HEK293T (cell line): ENCODE results near the gene CYS1.
A peak's percentile ranks its signal among the peaks of the same experiment; 100 is the strongest.

ENCODE experiments used
- CTCF ChIA-PET: fragments of 350-600 bp; formaldehyde crosslinking; extraction: SDS; loops from one replicate; lab custom pipeline; 2021; ENCODE audit warnings: antibody characterized with exemption, inconsistent platforms; lab: Yijun Ruan, JAX
- POLR2A ChIA-PET: fragments of 350-600 bp; formaldehyde crosslinking; extraction: SDS; loops from one replicate; lab custom pipeline; 2020; ENCODE audit warnings: antibody characterized with exemption, inconsistent platforms; lab: Yijun Ruan, JAX
- DNase-seq: peaks from one replicate; pipeline ENCODE4 v3.0.0; 2012; ENCODE audit warnings: mixed read lengths; ENCODE audit errors: extremely low spot score
- ARNT ChIP-seq: fragments of 450-650 bp; IDR thresholded peaks from 2 replicates; pipeline ENCODE4 v1.6.1; 2017; ENCODE audit warnings: mild to moderate bottlenecking
- BHLHE40 ChIP-seq: fragments of 450-650 bp; IDR thresholded peaks from 2 replicates; pipeline ENCODE4 v1.6.1; 2016; ENCODE audit warnings: mild to moderate bottlenecking, moderate library complexity, borderline replicate concordance
- CTBP1 ChIP-seq: fragments of 450-650 bp; IDR thresholded peaks from 2 replicates; pipeline ENCODE4 v1.6.1; 2016; ENCODE audit warnings: borderline replicate concordance
- ELF4 ChIP-seq: fragments of 450-650 bp; IDR thresholded peaks from 2 replicates; pipeline ENCODE4 v1.6.1; 2017; ENCODE audit warnings: antibody characterized with exemption
- FOXA1 ChIP-seq: fragments of 450-650 bp; IDR thresholded peaks from 2 replicates; pipeline ENCODE4 v1.6.1; 2016; ENCODE audit warnings: mild to moderate bottlenecking
- FOXK2 ChIP-seq: fragments of 450-650 bp; IDR thresholded peaks from 2 replicates; pipeline ENCODE4 v1.6.1; 2016; ENCODE audit warnings: mild to moderate bottlenecking
- FOXM1 ChIP-seq: fragments of 450-650 bp; IDR thresholded peaks from 2 replicates; pipeline ENCODE4 v1.6.1; 2017; ENCODE audit warnings: mild to moderate bottlenecking, borderline replicate concordance
- HDGF ChIP-seq: fragments of 450-650 bp; IDR thresholded peaks from 2 replicates; pipeline ENCODE4 v1.6.1; 2017; ENCODE audit warnings: antibody characterized with exemption, borderline replicate concordance
- L3MBTL2 ChIP-seq: fragments of 450-650 bp; conservative IDR thresholded peaks from 2 replicates; pipeline ENCODE4 v1.6.1; 2016; ENCODE audit warnings: mild to moderate bottlenecking
- LEF1 ChIP-seq: fragments of 450-650 bp; IDR thresholded peaks from 2 replicates; pipeline ENCODE4 v1.6.1; 2017; ENCODE audit warnings: mild to moderate bottlenecking, borderline replicate concordance
- NFRKB ChIP-seq: fragments of 450-650 bp; IDR thresholded peaks from 2 replicates; pipeline ENCODE4 v1.6.1; 2016; ENCODE audit warnings: mild to moderate bottlenecking, moderate library complexity
- PKNOX1 ChIP-seq: fragments of 450-650 bp; IDR thresholded peaks from 2 replicates; pipeline ENCODE4 v1.6.1; 2016
- SP1 ChIP-seq: fragments of 450-650 bp; IDR thresholded peaks from 2 replicates; pipeline ENCODE4 v1.6.1; 2017
- SUZ12 ChIP-seq: fragments of 450-650 bp; IDR thresholded peaks from 2 replicates; pipeline ENCODE4 v1.6.1; 2016; ENCODE audit warnings: mild to moderate bottlenecking
- TARDBP ChIP-seq: fragments of 450-650 bp; IDR thresholded peaks from 2 replicates; pipeline ENCODE4 v1.6.1; 2016
- ZNF384 ChIP-seq: fragments of 450-650 bp; IDR thresholded peaks from 2 replicates; pipeline ENCODE4 v1.6.1; 2016

CYS1 gene

GRCh38 chr2:10079870-10080535, at the start of gene CYS1:
Gene CYS1, minus strand, starts transcription at chr2:10080411. Its CDS starts 188 bp downstream, at chr2:10080223.
- peak; percentile 12; the same call in 1 of the 2 replicates for TF ChIP-seq FOXM1
- no peak for TF ChIP-seq PKNOX1
- ChIA-PET CTCF (interaction anchor here (0.5 to 1.0 kb wide), 3 partner anchors 17 to 669 kb away, joined by 3 to 8 read pairs (median 4); no protein-coding TSS in a partner anchor), POLR2A (interaction anchor here (1.0 kb wide), 1 partner anchor 44 kb away, joined by 3 read pairs; no protein-coding TSS in a partner anchor)
- peak; percentile 74 for DNase-seq

GRCh38 chr2:10129490-10129889, 49.3 kb upstream of the CYS1 start:
- no peak for TF ChIP-seq PKNOX1
- no peak for TF ChIP-seq TARDBP
- no peak for TF ChIP-seq FOXM1
- TF ChIP-seq SUZ12, result no peak
- TF ChIP-seq HDGF, result no peak
- POLR2A ChIA-PET, result interaction anchor here (1.2 kb wide), 1 partner anchor 15 kb away, joined by 5 read pairs; no protein-coding TSS in a partner anchor
- CTCF ChIA-PET, result no interaction called here
- no peak for DNase-seq

GRCh38 chr2:10128420-10128819, 48.2 kb upstream of the CYS1 start:
- no peak for DNase-seq
- no peak for TF ChIP-seq CTBP1
- no peak for TF ChIP-seq TARDBP
- TF ChIP-seq ARNT, result no peak
- TF ChIP-seq PKNOX1, result no peak
- TF ChIP-seq L3MBTL2, result no peak
- TF ChIP-seq FOXM1, result no peak
- TF ChIP-seq ZNF384, result no peak
- TF ChIP-seq BHLHE40, result no peak
- TF ChIP-seq FOXK2, result no peak
- no peak for TF ChIP-seq HDGF
- no peak for TF ChIP-seq FOXA1
- no peak for TF ChIP-seq SP1
- ChIA-PET POLR2A (interaction anchor here (1.2 kb wide), 1 partner anchor 16 kb away, joined by 5 read pairs; no protein-coding TSS in a partner anchor), CTCF (interaction anchor here (0.9 kb wide), 1 partner anchor 307 kb away, joined by 3 read pairs; no protein-coding TSS in a partner anchor)

GRCh38 chr2:10126632-10127026, 46.4 kb upstream of the CYS1 start:
- TF ChIP-seq ELF4 (no peak), FOXA1 (no peak), ZNF384 (no peak), LEF1 (no peak), HDGF (no peak), SP1 (no peak), CTBP1 (no peak), BHLHE40 (no peak), PKNOX1 (no peak), FOXK2 (no peak), ARNT (no peak), NFRKB (no peak)
- ChIA-PET POLR2A (interaction anchor here (0.6 kb wide), 1 partner anchor 291 kb away, joined by 3 read pairs; no protein-coding TSS in a partner anchor), CTCF (interaction anchor here (0.9 kb wide), 1 partner anchor 282 kb away, joined by 3 read pairs; no protein-coding TSS in a partner anchor)
- no peak for DNase-seq

GRCh38 chr2:10125842-10126631, 45.8 kb upstream of the CYS1 start:
- ChIA-PET POLR2A (interaction anchor here (0.6 kb wide), 1 partner anchor 292 kb away, joined by 3 read pairs; no protein-coding TSS in a partner anchor), CTCF (interaction anchor here (0.9 kb wide), 1 partner anchor 283 kb away, joined by 3 read pairs; no protein-coding TSS in a partner anchor)
- TF ChIP-seq NFRKB (no peak), L3MBTL2 (no peak)
- DNase-seq, result no peak
